ENCODE results near the gene PDZD8. TPM values are rescaled to one million over a fixed set of nuclear protein-coding genes. Genes with fewer than 3 reads are reported as not detected.

The PDZD8 gene
- total RNA-seq, 3 donors from 2014 or later, result 54.2 to 67.8 (median 57.6) TPM

GRCh38 chr10:117346574-117346973 is 28.7 kb downstream of the PDZD8 start:
- Histone ChIP-seq H3K4me1 (ENCODE audit: low read depth) (peaks cover 51% of the 10 kb centered on the region), H3K4me3 (no peak overlapping the region), H3K36me3 (ENCODE audit: low read depth) (no peaks in the 10 kb centered on the region), H3K9me3 (no peaks in the 10 kb centered on the region)
- ATAC-seq, result peak; percentile 65
- TF ChIP-seq, protein P1, sequence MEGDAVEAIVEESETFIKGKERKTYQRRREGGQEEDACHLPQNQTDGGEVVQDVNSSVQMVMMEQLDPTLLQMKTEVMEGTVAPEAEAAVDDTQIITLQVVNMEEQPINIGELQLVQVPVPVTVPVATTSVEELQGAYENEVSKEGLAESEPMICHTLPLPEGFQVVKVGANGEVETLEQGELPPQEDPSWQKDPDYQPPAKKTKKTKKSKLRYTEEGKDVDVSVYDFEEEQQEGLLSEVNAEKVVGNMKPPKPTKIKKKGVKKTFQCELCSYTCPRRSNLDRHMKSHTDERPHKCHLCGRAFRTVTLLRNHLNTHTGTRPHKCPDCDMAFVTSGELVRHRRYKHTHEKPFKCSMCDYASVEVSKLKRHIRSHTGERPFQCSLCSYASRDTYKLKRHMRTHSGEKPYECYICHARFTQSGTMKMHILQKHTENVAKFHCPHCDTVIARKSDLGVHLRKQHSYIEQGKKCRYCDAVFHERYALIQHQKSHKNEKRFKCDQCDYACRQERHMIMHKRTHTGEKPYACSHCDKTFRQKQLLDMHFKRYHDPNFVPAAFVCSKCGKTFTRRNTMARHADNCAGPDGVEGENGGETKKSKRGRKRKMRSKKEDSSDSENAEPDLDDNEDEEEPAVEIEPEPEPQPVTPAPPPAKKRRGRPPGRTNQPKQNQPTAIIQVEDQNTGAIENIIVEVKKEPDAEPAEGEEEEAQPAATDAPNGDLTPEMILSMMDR (IDR thresholded peaks at IDR 0.05), result no peak
- intact Hi-C loops (cut with DNase I, micrococcal nuclease), result no loop called here
- peak in 2 of 3 donors; percentile 49 to 58 for DNase-seq

GRCh38 chr10:117345143-117345542 is 30.1 kb downstream of the PDZD8 start:
- intact Hi-C loops (cut with DNase I, micrococcal nuclease), result no loop called here
- H3K4me1 ChIP-seq (ENCODE audit: low read depth), result peaks cover 51% of the 10 kb centered on the region
- ATAC-seq, result peak; percentile 62

DNA sequence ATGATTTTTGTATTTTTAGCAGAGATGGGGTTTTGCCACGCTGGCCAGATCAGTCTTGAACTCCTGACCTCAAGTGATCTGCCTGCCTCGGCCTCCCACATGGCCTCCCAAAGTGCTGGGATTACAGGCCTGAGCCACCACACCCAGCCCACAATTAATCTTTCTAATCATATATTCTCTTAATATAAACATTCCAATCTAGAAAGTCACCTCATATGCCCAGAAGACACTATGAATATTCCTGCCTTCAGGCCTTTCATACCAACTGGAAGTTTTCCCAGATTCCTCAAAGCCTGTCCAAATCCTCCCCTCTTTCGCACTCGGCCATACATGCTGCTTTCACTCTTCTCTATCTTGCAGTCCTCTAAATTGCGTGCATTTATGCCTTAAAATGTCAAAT is 32.6 kb downstream of the PDZD8 start:
- Histone ChIP-seq H3K36me3 (ENCODE audit: low read depth) (no peaks in the 10 kb centered on the region), H3K4me3 (no peak overlapping the region), H3K9me3 (no peaks in the 10 kb centered on the region), H3K4me1 (ENCODE audit: low read depth) (peaks cover 39% of the 10 kb centered on the region)
- intact Hi-C loops (cut with DNase I, micrococcal nuclease), result no loop called here
- TF ChIP-seq, protein P1 (IDR thresholded peaks at IDR 0.05), result no peak
- DNase-seq (no peak), ATAC-seq (no peak)

More at GRCh38 chr10:117345143-117345542, 30.1 kb downstream of the PDZD8 start:
- TF ChIP-seq, protein P1 (IDR thresholded peaks at IDR 0.05), result no peak
- H3K9me3 ChIP-seq, result no peaks in the 10 kb centered on the region
- DNase-seq, result no peak
- no peak overlapping the region for H3K4me3 ChIP-seq
- H3K36me3 ChIP-seq (ENCODE audit: low read depth), result no peaks in the 10 kb centered on the region

- ATAC-seq (no peak), DNase-seq (no peak)
- intact Hi-C loops (cut with DNase I, micrococcal nuclease), result no loop called here
- TF ChIP-seq, protein P1 (IDR thresholded peaks at IDR 0.05), result no peak
- no peaks in the 10 kb centered on the region for H3K36me3 ChIP-seq (ENCODE audit: low read depth)
- no peak overlapping the region for H3K4me3 ChIP-seq
- peaks cover 29% of the 10 kb centered on the region for H3K4me1 ChIP-seq (ENCODE audit: low read depth)
- no peaks in the 10 kb centered on the region for H3K9me3 ChIP-seq
These were observed 34.2 kb downstream of the PDZD8 start for GRCh38 chr10:117341061-117341460.

DNA sequence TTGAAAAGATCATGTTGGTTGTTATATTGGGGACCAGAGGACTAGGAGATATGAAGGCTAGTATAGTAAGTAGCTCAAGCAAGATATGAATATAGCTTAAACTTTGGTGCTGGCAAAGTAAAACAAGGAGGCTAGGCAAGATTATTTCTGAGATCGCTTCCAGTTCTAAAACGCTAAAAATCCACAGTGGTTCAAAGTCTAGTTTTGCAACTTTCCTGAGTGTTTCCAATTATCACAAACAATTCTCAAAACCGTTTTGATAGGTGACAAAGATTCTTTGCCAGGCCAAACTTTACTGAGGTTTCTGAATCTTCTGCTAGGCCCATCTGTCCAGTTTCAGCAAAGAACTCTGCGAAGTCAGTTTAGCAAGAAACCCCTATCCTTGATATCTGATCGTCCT is 35.3 kb downstream of the PDZD8 start:
- peaks cover 26% of the 10 kb centered on the region for H3K4me1 ChIP-seq (ENCODE audit: low read depth)
- TF ChIP-seq, protein P1 (IDR thresholded peaks at IDR 0.05), result no peak
- H3K36me3 ChIP-seq (ENCODE audit: low read depth), result no peaks in the 10 kb centered on the region
- H3K4me3 ChIP-seq, result no peak overlapping the region
- intact Hi-C loops (cut with DNase I, micrococcal nuclease), result no loop called here
- DNase-seq (no peak), ATAC-seq (no peak)
- no peaks in the 10 kb centered on the region for H3K9me3 ChIP-seq

- TF ChIP-seq, protein P1 (IDR thresholded peaks at IDR 0.05), result no peak
- Histone ChIP-seq H3K4me3 (no peak overlapping the region), H3K36me3 (ENCODE audit: low read depth) (no peaks in the 10 kb centered on the region), H3K4me1 (ENCODE audit: low read depth) (peaks cover 23% of the 10 kb centered on the region), H3K9me3 (no peaks in the 10 kb centered on the region)
- DNase-seq, result no peak
- ATAC-seq, result peak; percentile 75
- intact Hi-C loops (cut with DNase I, micrococcal nuclease), result no loop called here
These were observed 35.7 kb downstream of the PDZD8 start for GRCh38 chr10:117339578-117339977.

Data from mucosa of descending colon (tissue), 3 donors.